K562 (cell line): Measurements from ENCODE around the gene CST8. TPM values are rescaled to one million over a fixed set of nuclear protein-coding genes. Genes with fewer than 3 reads are reported as not detected.

ENCODE experiments used
- ATAC-seq: fragments of 200-7000 bp; cut with Tn5 transposase; 3 replicates; pipeline ENCODE4 v1.9.1; 2020; ENCODE audit warnings: moderate library complexity
- Bru-seq: library from RNA; stranded (reverse); fragments of 400-500 nt; gene quantifications from one replicate; lab custom pipeline; 2021; lab: Mats Ljungman, UMichigan
- BruChase-seq, 2 experiments: library from RNA; stranded (reverse); fragments of 400-500 nt; gene quantifications; one replicate each; lab custom pipeline; 2021; lab: Mats Ljungman, UMichigan
- BruUV-seq: library from RNA; stranded (reverse); fragments of 400-500 nt; replicated peaks from 2 replicates; lab custom pipeline; 2021; lab: Mats Ljungman, UMichigan
- CTCF ChIA-PET: fragments of 300-600 bp; formaldehyde crosslinking; extraction: SDS; loops from one replicate; lab custom pipeline; 2021; ENCODE audit warnings: low intra/inter-chr PET ratio; lab: Yijun Ruan, JAX
- POLR2A ChIA-PET: fragments of 300-600, 350-650 bp; sonication (Branson Sonifier 250); formaldehyde crosslinking; extraction: SDS; loops from one replicate; lab custom pipeline; 2021; ENCODE audit warnings: antibody characterized with exemption, inconsistent platforms; lab: Yijun Ruan, JAX
- DNase-seq, 4 experiments: peaks; one replicate each; pipeline versions ENCODE4 v3.0.0 to v3.0.0-alpha.2; 2011 to 2018; ENCODE audit warnings: low spot score in 3 of 4, mixed read lengths in 3 of 4; ENCODE audit errors: extremely low read depth in 1 of 4
- FAIRE-seq: peaks from 2 replicates; lab custom pipeline; 2011; peaks lifted over from hg19 to GRCh38; lab: Jason Lieb, UNC
- H2AFZ ChIP-seq: 2 replicates; pipeline ENCODE4 v1.6.0; 2011; ENCODE audit warnings: low read depth, low read length, control low read depth, inconsistent platforms
- H3K27ac ChIP-seq: fragments of 200-600 bp; 3 replicates; pipeline ENCODE4 v1.8.0; 2011; ENCODE audit warnings: low read depth, mild to moderate bottlenecking, control low read depth, inconsistent platforms, low read length, moderate library complexity, mixed read lengths; ENCODE audit errors: extremely low read depth
- H3K27me3 ChIP-seq, 2 experiments: fragments of 300-600 bp in 1 of 2; 2 replicates in 1 of 2; 3 replicates in 1 of 2; pipeline versions ENCODE4 v1.6.0 to v1.8.0; 2011; ENCODE audit warnings: inconsistent platforms in 2 of 2, low read length in 2 of 2, mild to moderate bottlenecking in 1 of 2, mixed read lengths in 1 of 2, moderate library complexity in 1 of 2; ENCODE audit not compliant: control insufficient read depth in 2 of 2, insufficient read depth in 2 of 2
- H3K36me3 ChIP-seq: fragments of 300-600 bp; 3 replicates; pipeline ENCODE4 v1.8.0; 2011; ENCODE audit warnings: mild to moderate bottlenecking, low read length, inconsistent platforms; ENCODE audit not compliant: control insufficient read depth, insufficient read depth
- H3K4me1 ChIP-seq, 2 experiments: fragments of 200-600 bp in 1 of 2; replicated peaks in 1 of 2; 2 replicates in 1 of 2; 3 replicates in 1 of 2; pipeline versions ENCODE4 v1.5.1 to v1.8.0; 2011; ENCODE audit warnings: inconsistent platforms in 2 of 2, low read length in 2 of 2, mild to moderate bottlenecking in 1 of 2, mixed read lengths in 1 of 2, moderate library complexity in 1 of 2; ENCODE audit not compliant: control insufficient read depth in 2 of 2, insufficient read depth in 2 of 2
- H3K4me2 ChIP-seq: 2 replicates; pipeline ENCODE4 v1.6.1; 2011; ENCODE audit warnings: low read length, control low read depth, inconsistent platforms, mixed read lengths; ENCODE audit not compliant: insufficient read depth
- H3K4me3 ChIP-seq: fragments of 200-600 bp; sonication (generic), shearing (Covaris generic); 2 replicates; pipeline ENCODE4 v1.5.1; 2016; ENCODE audit warnings: control low read depth, inconsistent platforms
- H3K79me2 ChIP-seq: fragments of 200-600 bp; 3 replicates; pipeline ENCODE4 v1.8.0; 2011; ENCODE audit warnings: low read length, inconsistent platforms; ENCODE audit not compliant: control insufficient read depth, insufficient read depth
- H3K9ac ChIP-seq, 2 experiments: 2 replicates each; pipeline versions ENCODE4 v1.6.0 to v1.6.1; 2011; ENCODE audit warnings: low read depth in 2 of 2, low read length in 2 of 2, control low read depth in 1 of 2, inconsistent platforms in 1 of 2, mild to moderate bottlenecking in 1 of 2, mixed read lengths in 1 of 2; ENCODE audit not compliant: insufficient read depth in 1 of 2
- H3K9me1 ChIP-seq: one replicate; pipeline ENCODE4 v1.6.0; 2011; ENCODE audit warnings: inconsistent platforms, mild to moderate bottlenecking, low read length, moderate library complexity; ENCODE audit not compliant: control insufficient read depth, insufficient read depth
- H3K9me3 ChIP-seq: replicated peaks from 2 replicates; pipeline ENCODE4 v1.5.1; 2011; ENCODE audit warnings: low read depth, low read length, inconsistent platforms; ENCODE audit not compliant: control insufficient read depth, insufficient read depth
- H4K20me1 ChIP-seq: replicated peaks from 2 replicates; pipeline ENCODE4 v1.6.1; 2011; ENCODE audit warnings: low read length, inconsistent platforms, mixed read lengths; ENCODE audit not compliant: control insufficient read depth, insufficient read depth
- KAT7 ChIP-seq: sonication (generic); formaldehyde crosslinking; IDR thresholded peaks from 2 replicates; pipeline ENCODE4 v1.8.0; 2022; ENCODE audit warnings: missing genetic modification reagents, mild to moderate bottlenecking, borderline replicate concordance
- MIER1 ChIP-seq: fragments of 450-650 bp; IDR thresholded peaks from 2 replicates; pipeline ENCODE4 v1.6.1; 2016; ENCODE audit warnings: antibody characterized with exemption, mild to moderate bottlenecking, low read depth
- WGBS: fragments of 100-300 bp; shearing (Covaris generic); methylation state at CpG from one replicate; pipeline ENCODE4 v1.1.6; 2016; ENCODE audit warnings: low coverage, mixed read lengths; ENCODE audit not compliant: insufficient coverage; ENCODE audit errors: missing lambda C conversion rate; 5-methylcytosine and 5-hydroxymethylcytosine counted together
- in situ Hi-C: fragments of 300-500 bp; cut with MboI; formaldehyde crosslinking; loops from 4 replicates; pipeline ENCODE4 v1.15.0; 2018; ENCODE audit warnings: inconsistent platforms, mixed read lengths
- intact Hi-C: fragments of 100-400 bp; cut with micrococcal nuclease; formaldehyde crosslinking; loops from 2 replicates; pipeline ENCODE4 v1.14.2; 2022
- long read RNA-seq, 3 experiments: library from polyadenylated mRNA in 2 of 3; library from RNA in 1 of 3; unstranded in 2 of 3; stranded (forward) in 1 of 3; transcript quantifications; one replicate each; pipeline ENCODE4 v2.0.0, GENCODE V29; 2019 to 2022
- polyA minus RNA-seq, 3 experiments: library from RNA; depleted of rRNA, polyadenylated mRNA; stranded (reverse); fragments of >200 nt; gene quantifications; 2 replicates each; pipeline ENCODE4 v1.2.3, GENCODE V29; 2011
- polyA plus RNA-seq, 8 experiments: library from polyadenylated mRNA; depleted of rRNA in 4 of 8; stranded (reverse) in 5 of 8; unstranded in 3 of 8; fragments of >200 nt; fragmentation: Nextera tagmentation in 2 of 8; fragmentation: Illumina TruSeq in 1 of 8; extraction: Ambion mirVana in 2 of 8; extraction: Trizol in 1 of 8; gene quantifications; 2 replicates each; pipeline versions ENCODE4 v1.2.1 to v1.2.3, GENCODE V29; 2011 to 2014; ENCODE audit warnings: inconsistent platforms in 1 of 8, missing spikeins in 1 of 8
- total RNA-seq, 7 experiments: library from RNA; depleted of rRNA in 6 of 7; stranded (reverse); fragments of >200 nt in 6 of 7; fragmentation: Illumina TruSeq in 2 of 7; extraction: Trizol in 2 of 7; gene quantifications; 2 replicates each; pipeline versions ENCODE4 v1.2.1 to v1.2.3, GENCODE V29; 2011 to 2021; ENCODE audit warnings: low replicate concordance in 1 of 7

The CST8 gene, protein sequence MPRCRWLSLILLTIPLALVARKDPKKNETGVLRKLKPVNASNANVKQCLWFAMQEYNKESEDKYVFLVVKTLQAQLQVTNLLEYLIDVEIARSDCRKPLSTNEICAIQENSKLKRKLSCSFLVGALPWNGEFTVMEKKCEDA
- total RNA-seq (2011; cell fraction: chromatin; rRNA removed; ENCODE audit: low replicate concordance): not detected in 2 replicates
- total RNA-seq (2011; cell fraction: nucleolus; rRNA removed): not detected in 2 replicates
- not detected in 2 replicates for total RNA-seq (2011; cell fraction: nucleoplasm; rRNA removed)
- total RNA-seq (2014; rRNA removed) (not detected in 2 replicates), total RNA-seq (2014; rRNA removed; fragmentation: Illumina TruSeq; extraction: Trizol) (not detected in 2 replicates), total RNA-seq (2015; rRNA removed; fragmentation: Illumina TruSeq; extraction: Trizol) (not detected in 2 replicates), total RNA-seq (2021) (not detected in 2 replicates), polyA plus RNA-seq (2011; rRNA removed) (not detected in 2 replicates), polyA plus RNA-seq (2014; fragmentation: Illumina TruSeq; extraction: Trizol) (not detected in 2 replicates), polyA plus RNA-seq (2014; fragmentation: Nextera tagmentation; extraction: Ambion mirVana) (not detected), polyA plus RNA-seq (2014; rRNA removed) (not detected in 2 replicates), polyA minus RNA-seq (2011; rRNA and poly(A)+ RNA removed) (not detected in 2 replicates), Bru-seq, nascent RNA (not detected), BruChase-seq, experiment 1, labeled RNA remaining after a 2-hour chase (not detected), BruChase-seq, experiment 2, labeled RNA remaining after a 6-hour chase (not detected)
- polyA plus RNA-seq (2011; cell fraction: cytosol; rRNA removed): not detected in 2 replicates
- not detected in 2 replicates for polyA plus RNA-seq (2011; cell fraction: nucleus; rRNA removed)
- polyA plus RNA-seq (2012): not detected in 2 replicates
- polyA minus RNA-seq (2011; cell fraction: cytosol; rRNA and poly(A)+ RNA removed): not detected in 2 replicates
- polyA minus RNA-seq (2011; cell fraction: nucleus; rRNA and poly(A)+ RNA removed): not detected in 2 replicates
- long read RNA-seq, experiment 1: 0 reads
- long read RNA-seq, experiment 2: 0 reads
- long read RNA-seq, experiment 3: 0 reads

DNA sequence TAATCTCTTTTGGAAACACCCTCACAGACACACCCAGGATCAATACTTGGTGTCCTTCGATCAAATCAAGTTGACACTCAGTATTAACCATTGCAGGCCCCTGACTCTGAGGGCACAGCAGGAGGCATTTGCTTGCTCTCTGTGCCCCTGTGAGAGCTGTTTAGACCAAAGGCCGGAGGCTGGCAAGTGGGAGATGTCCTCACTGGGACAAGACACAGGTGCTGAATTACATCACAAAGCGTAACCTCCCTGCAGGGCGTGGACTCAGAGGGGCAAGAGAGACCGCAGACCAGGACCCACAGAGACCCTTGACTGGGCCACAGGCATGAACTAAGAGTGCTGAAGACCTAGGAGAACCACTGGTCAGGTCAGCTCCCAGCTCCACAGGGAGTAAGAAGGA lies at the start of gene CST8:
Gene CST8, plus strand, starts transcription at position 301 of the 400 bp plus-strand sequence. CDS start 551 bp downstream, outside the sequence.
- in situ Hi-C loops: no loop called here
- intact Hi-C loops: no loop called here
- H3K4me3 ChIP-seq: no peak within 1 kb of the TSS
- BruUV-seq: no TSS peak
- no peaks in the 10 kb centered on the region; a peak in 1 of 5 replicates for H3K27me3 ChIP-seq
- peaks cover 3% of the 10 kb centered on the region for H3K9me1 ChIP-seq
- POLR2A ChIA-PET: no interaction called here
- no peak for ATAC-seq
- no peak within 1 kb of the TSS for H2AFZ ChIP-seq
- no peak for FAIRE-seq
- WGBS: 34% methylated on average over 5 of the region's 5 CpGs
- no peaks in the 10 kb centered on the region for H3K36me3 ChIP-seq
- CTCF ChIA-PET: no interaction called here
- no peaks in the 10 kb centered on the region for H3K79me2 ChIP-seq
- no peak within 1 kb of the TSS; a peak in 1 of 4 replicates for H3K9ac ChIP-seq
- no peak within 1 kb of the TSS for H3K4me2 ChIP-seq
- TF ChIP-seq MIER1 (no peak), KAT7 (CRISPR knock-in tag) (no peak)
- DNase-seq: no peak
- H3K9me3 ChIP-seq: no peaks in the 10 kb centered on the region
- peaks cover 0 to 7% of the 10 kb centered on the region in 2 experiments; a peak in 2 of 5 replicates for H3K4me1 ChIP-seq
- H3K27ac ChIP-seq: no peak within 1 kb of the TSS
- no peaks in the 10 kb centered on the region for H4K20me1 ChIP-seq
